Inflammatory macrophage (primary cell): ENCODE results near the gene GCLC.
A peak's percentile ranks its signal among the peaks of the same experiment; 100 is the strongest.
"Not testable (repeated sequence)": the region's sequence is repeated elsewhere in the genome, so short reads cannot be mapped to it uniquely, and the experiment has no call there.

ENCODE experiments used
- DNase-seq, 2 donors: peaks; one replicate each; pipeline ENCODE4 v3.0.0-alpha.2; 2020 to 2022
- total RNA-seq, 18 experiments: gene quantifications; one replicate each; lab custom pipeline; 2026; ENCODE audit warnings: mixed read lengths in 6 of 18, inconsistent platforms in 2 of 18; lab: John Stamatoyannopoulos, UW

GCLC gene
- total RNA-seq: 102 to 406 (median 251) reads per million in 18 experiments

DNA sequence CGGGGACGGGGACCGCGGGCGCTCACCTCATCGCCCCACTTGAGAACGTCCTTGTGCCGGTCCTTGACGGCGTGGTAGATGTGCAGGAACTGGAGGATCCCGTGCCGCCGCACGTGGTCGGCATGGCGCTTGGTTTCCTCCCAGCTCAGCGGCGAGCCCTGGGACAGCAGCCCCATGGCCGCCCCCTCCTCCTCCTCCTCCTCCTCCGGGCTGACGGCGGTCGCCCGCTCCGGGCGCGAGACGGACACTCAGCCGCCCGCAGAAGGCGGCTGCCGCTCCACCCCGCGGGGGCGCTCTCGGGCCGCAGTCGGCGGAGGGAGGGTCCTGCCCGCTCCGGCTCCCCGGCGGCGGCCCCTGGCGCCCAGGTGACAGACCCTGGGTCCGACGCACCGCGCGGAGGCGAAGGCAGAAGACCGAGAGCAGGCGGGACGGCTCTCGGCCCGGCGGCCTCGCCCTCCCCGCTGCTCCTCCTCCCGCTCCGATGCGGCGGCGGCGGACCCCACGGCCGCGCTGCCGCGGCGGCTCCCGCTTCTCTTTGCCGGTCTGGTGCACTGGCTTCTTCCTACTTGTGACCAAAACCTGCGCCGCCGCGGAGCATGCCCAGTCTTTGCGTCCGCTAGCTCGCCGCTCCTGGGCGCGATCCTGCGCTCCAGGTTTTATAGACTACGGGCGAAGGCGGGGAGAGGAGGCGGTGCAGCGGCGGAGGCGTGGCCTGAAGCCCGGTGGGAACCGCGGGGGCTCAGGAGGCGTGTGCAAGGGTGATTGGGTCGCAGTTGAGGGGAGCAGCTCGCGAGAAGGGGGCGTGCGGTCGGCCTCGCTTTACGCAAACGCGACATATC is at the start of gene GCLC:
TSS of gene GCLC (minus strand) at position 632 of the 839 bp plus-strand sequence. CDS start at position 176, 456 bp downstream.
- DNase-seq: peak; percentile 95 to 97

DNA sequence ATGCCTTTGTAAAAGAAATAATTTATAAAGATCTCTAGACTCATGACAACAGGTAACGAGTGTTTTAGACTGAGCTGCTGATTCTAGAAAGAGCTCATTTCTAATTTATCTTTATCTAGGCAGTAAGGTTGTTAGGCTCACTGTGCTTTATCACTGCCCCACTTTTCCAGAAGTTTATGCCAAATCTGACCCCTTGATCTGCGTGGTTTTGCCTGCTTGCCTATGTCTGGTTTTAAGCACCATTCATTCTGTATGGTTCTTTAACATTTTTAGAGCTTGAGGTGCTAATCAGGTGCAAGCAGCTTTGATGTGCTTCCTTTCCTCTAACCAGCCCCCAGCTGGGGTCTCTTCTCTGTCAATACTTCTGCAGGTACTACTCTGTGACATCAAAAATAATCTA is 49.7 kb upstream of the GCLC start:
- no peak for DNase-seq

DNA sequence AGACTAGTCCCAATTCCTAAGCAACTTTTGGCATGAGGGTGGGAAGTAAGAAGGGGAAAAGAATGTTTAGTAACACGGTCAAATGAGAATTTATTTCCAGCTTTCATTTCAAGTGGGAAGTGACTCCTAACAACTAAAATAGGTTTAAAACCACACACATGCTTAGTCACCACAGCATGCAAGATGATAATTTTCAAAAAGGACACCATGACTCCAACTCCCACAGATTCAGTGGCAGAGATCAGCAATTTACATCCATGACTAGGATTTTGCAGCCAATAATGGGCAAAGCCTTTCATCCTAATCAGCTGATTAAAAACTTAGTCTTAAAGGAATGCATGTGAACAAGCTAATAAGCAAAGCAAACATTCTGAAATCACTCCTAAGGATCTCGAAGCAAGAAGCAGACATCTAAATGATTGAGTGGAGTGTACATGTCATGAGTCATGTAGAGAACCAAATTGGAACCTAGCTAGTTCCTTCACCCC is 48.1 kb upstream of the GCLC start:
- peak; percentile 87 to 92 for DNase-seq

DNA sequence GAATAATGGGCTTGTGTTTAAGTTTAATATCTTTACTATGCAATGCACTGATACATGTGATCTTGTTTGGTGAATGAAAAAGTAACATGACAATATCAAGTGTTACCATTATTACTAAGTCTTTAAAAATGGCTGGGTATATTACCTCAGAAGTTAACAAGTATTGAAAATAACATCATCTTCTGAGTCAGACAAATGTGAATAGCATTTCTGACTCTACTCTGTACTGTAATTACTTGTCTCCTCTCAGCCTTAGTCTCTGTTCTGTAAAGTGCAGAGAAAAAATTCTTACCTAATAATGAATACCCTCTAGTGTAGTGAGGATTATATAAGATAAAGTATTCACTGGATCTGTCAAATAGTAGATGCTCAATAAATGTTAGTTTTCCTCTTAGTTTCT is 47.0 kb upstream of the GCLC start:
- DNase-seq: peak in 1 of 2 donors; percentile 35

DNA sequence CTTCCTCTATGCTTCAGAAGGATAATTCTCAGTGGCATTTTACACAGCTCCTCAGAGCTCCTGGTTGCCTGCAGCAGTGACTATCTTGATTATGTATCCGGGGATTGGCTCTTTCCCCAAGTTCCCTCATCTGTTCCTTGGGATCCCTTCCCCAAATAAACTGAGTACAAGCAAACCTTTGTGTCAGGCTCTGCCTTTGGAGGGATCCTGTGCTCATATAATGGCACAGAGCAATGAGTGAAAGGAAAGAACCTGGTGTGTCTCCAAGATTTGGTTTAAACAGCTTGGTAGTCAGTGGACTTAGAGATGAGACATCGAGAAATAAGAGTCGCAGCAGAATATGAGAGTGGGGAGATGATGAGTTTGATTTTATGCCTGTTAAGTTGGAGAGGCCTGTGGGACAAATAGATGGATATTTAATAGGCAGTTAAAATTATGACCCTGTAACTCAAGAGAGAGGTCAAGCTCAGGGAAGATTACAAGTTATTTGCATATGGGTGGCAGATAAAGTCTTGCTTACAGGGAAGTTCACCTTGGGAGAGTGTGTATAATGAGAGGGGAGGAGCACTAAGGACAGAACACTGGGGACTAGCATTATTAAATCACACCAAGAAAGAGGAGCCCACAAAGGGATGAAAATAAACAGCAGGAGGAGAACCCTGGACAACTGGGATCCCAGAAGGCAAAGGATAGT is 44.1 kb upstream of the GCLC start:
- DNase-seq: no peak

DNA sequence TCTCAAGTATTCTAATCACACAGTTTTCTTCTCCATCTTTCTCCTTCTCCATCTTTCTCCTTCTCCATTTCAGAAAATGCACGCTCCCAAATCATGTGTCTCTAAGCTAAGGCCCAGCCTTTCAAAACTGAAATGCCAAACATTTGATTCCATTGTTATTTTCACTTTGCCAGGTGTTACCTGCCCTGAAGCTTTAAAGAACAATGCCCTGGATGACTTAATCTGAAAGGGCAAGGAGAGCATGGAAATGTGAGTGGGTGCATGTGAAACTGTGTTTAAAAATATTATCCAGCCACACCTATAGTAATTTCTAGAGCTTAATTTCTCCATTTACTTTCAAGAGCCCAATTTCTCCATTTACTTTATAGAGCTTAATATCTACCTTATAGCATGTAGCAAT is 42.4 kb upstream of the GCLC start:
- DNase-seq: no peak

DNA sequence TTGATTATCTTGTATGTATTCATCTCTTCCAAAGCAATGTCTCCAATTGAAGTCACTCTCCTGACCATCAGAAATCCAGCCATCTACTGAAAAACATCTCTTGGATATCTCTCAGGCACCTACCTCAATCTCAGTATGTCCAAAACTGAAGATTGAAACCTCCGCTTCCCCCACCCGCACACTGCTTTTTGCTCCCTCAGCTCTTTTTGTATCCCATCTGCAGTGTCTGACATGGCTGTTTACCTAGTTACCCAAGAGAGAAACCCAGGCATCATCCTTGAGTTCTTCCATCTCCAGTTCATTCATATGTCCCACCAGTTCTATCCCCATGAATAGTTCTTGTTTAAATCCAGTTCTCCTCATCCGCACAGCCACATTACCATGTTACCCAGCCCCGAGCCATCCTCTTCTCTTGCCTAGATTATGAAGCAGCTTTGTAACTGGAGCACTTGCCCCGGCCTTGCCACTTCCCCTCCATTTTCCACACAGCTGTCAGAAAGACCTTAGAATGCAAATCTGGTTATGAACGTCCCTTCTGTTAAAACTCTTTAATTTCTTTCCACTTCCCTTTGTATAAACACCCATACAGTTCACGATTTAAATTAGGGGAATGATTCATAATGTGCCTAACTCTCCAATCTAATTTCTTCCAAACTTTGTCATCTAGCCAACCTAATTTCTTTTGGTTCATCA is 40.5 kb upstream of the GCLC start:
- DNase-seq: peak; percentile 26 to 45

DNA sequence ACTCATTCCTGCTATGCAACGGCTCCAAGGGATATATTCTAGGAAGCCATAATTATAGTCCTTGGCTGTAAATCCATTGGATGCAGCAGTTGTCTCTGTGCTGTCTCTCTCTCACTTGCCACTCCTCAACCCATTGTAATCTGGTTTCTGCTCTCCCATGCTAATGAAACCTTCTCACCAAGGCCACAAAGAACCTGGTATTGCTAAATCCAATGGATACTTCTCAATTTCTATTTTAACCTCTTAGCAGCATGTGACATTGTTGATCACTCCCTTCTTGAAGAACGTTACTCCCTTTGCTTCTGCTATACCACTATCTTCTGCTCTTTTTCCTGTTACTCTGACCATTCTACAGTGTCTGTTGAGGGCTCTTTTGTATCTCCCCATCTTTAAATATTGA is 39.8 kb upstream of the GCLC start:
- peak; percentile 52 to 85 for DNase-seq

DNA sequence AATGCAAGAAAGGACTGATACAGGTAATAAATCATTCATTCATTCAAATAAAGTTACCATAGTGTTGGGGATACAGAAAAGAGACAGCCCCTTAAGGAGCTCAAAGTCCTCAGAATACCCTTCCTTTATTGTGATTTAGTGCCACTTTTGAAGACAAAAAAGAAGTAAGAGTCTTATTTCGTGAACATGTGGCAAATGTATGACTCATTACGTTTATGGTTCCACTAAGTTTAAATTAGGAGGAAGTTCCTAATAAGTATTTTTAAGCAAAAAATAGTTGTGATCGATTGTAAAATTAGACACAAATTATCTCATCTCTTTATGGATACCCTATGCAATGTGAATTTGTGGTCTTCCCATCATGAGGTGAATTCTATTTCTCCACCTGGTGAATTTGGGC is 38.5 kb upstream of the GCLC start:
- peak; percentile 15 to 44 for DNase-seq

DNA sequence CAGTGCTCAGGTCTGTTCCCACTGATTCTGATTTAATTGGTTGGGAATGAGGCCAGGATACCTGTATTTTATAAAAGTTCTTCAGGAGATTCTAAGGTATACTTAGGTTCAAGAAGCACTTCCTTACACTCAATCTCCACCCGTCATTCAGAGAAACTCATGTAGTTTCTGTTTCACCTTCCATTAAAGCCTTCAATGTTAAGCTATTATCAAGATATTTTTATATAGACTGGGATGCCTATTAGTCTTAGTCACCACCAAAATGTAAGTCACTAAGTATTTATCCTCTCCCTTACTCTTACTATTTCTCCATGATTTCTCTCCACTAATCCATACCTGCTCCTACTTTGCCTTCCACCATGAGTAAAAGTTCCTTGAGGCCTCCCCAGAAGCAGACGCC is 38.1 kb upstream of the GCLC start:
- no peak for DNase-seq

DNA sequence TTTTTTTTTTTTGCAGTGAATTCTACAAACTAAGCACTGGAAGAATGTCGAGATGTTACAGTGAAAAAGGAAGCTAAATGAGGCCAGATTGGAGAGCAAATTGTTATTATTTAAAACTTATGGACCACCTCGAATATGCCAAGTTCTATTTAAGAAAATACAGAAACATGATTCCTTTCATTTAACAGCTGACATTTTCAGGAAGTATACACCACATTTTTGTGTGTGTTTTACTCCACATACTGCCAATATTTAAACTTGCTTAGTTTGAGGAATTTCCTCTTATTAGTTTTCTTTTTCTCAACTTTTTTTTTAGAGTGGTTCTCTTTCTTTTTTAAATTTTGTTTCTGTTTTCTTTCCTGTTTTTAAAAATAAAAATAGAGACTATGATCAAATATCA is 37.0 kb upstream of the GCLC start:
- peak in 1 of 2 donors; percentile 47 for DNase-seq

DNA sequence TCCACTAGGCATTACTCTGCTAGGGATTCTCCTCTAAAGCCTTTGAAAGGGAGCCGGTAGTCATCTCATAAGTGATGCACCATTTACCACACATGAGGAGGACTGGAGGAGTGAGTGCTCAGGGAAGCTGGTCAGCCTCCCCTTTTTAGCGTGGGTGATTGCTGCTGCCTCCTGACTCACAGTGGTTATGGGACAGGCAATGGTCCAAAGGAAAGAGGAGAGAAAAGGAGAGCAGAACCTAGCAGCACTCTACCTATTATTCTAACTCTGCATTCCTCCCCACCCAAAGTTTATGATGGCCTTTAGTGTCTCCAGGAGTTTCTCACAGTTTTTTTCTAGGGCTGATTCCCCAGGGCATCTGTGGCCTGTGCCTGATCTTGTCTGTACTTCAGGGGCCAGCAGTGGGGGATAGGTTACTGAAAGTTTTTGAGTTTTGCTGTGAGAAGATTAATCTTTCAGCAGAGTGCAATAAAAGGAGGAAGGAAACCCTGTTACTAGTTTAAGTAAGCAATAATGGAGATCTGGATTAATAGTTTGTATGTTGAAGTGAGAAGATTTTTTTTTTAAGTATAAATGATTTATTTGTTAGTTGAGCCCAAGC is 36.4 kb upstream of the GCLC start:
- peak; percentile 53 to 80 for DNase-seq

DNA sequence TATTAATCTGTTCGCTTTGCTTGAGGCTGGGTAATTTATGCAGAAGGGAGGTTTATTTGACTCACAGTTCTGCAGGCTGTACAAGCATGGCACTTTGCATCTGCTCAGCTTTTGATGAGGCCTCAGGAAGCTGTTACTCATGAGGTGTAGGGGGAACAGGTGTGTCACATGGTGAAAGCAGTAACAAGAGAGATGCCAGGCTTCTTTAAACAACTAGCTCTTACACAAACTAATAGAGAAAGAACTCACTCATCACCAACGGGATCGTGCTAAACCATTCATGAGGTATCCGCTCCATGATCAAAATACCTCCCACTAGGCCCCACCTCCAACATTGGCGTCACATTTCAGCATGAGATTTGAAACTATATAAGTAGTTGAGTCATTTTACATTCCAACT is 34.4 kb upstream of the GCLC start:
- no peak for DNase-seq

DNA sequence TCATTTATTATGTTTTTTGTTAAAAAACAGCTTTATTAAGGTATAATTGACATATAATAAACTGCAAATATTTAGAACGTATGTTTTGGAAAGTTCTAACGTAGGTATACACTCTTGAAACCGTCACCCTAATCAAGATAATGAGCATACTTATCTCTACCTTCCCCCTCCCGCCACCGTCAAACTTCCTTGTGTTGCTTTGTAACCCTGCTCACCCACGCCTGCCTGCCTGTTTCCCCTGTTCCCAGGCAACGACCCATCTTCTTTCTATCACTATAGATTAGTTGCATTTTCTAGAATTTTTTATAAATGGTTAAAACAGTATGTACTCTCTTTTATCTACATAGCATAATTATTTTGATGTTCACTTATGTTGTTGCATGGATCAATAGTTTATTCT is 33.5 kb upstream of the GCLC start:
- peak in 1 of 2 donors; percentile 27 for DNase-seq

DNA sequence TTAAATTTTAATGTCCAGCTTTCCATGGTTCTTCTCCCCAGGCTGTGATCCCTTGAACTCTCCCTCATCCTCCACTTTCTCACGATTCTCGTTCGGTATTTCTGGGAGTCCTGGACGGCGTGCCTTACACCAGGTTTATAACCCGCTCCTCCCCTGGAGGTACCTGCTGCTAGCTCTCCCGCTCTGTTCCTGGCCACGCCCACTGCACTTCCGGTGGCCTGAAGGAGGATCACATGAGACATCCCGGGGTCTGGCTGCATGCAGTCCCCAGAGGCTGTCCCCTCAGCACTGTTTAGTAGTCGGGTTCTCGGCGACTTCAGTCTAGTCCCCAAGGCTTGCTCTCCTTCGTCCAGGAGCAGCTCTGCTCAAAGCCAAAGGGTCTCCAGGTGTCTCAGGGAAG is 28.4 kb upstream of the GCLC start:
- DNase-seq: no peak

DNA sequence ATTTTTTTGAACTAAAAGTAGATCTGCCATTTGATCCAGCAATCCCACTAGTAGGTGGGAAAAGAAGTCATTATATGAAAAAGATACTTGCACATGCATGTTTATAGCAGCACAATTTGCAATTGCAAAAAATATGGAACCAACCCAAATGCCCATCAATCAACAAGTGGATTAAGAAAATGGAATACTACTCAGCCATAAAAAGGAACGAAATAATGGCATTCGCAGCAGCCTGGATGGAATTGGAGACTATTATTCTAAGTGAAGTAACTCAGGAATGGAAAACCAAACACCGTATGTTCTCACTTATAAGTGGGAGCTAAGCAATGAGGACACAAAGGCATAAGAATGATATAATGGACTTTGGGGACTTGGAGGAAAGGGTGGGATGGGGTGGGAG is 27.5 kb upstream of the GCLC start:
- not testable (repeated sequence) for DNase-seq

DNA sequence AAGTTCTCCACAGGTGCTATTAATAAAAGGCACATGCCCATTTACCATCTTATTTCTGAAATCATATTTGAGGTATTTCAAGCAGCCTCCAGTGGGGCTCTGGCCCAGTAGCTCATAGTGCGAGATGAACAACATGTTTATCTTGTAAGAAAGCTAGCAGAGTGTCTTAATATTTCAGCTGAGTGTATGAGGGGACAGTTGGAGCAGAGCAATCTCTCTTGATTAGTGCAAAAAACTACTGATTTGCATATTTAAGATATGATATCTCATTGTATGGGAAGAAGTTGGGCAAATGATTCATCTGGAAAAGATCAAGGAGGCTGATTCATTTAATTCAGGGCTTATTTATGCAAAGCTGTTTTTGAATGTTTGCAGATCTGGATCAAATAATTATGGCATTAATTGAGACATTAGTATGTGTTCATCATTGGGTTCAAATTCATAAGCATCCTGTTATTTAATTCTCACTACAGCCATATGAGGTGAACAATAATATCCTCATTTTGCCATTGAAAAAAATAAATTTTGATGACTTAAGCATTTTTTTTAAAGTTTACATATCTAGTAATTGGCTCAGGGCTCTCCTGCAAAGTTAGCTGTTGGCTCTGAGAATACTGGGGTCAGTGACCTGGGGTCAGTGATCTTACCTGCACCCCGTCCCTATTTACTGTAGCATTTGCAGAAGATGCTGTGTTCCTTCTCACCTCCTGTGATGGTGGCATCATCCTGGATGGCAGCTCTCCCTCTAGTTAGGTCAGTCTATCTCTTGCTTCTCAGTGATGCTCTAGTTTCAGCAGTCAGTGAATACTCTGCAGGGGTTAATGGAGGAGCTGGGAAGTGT is 24.1 kb upstream of the GCLC start:
- DNase-seq: no peak

DNA sequence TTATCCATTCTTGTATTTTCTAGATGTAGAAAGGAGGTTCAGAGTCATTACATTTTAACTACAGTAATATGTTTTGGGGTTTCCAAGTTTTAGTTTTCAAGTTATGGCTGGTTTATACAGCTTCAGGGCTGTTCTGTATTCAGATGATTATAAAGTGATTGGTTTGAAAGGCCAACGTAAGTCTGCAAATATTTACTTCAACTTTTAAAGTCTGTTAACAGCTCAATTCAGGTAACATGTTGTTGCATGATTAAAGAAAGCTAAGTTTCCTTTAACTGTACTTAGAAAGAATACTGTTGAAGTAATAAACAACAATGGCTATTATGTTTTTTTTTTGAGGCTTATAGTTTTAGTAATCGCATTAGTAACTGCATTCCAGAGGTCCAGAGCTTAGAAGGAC is 22.8 kb upstream of the GCLC start:
- DNase-seq: no peak

DNA sequence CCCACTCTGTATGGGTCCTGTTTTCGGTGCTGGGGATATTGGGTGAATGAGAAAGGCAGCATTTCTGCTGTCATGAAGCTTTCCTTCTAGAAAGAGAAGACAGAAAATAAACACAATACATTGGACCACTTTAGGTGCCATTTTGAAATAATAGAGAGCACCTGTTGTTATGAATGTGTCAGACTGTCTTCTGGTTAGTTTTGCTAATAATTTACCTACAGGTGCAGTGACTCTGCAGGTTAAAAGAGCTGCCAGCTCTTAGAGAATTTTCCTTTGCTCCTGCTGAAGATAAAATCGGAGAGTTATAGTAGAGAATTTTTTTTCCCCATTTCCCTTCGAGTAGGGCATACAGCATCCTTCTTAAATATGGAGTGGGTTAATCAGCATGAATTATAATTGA is 21.9 kb upstream of the GCLC start:
- DNase-seq: no peak

DNA sequence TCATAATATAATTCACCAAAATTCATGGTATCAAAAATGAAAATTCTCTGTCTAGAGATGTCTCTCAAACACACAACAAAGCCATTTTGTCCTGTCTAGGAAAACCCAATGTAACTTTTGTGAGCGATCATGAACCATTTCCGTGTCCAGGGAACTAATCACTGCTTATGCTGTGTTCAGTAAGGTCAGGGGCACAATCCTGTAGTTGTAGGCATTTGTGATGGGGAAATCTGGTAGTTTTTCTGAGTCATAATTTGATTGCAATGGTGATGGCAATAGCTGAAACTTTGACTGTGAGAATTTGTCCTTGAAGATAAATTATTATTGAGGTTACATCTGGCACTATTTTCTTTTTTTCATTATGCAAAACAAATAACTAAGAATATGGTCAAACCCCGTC is 21.0 kb upstream of the GCLC start:
- peak; percentile 23 to 36 for DNase-seq

DNA sequence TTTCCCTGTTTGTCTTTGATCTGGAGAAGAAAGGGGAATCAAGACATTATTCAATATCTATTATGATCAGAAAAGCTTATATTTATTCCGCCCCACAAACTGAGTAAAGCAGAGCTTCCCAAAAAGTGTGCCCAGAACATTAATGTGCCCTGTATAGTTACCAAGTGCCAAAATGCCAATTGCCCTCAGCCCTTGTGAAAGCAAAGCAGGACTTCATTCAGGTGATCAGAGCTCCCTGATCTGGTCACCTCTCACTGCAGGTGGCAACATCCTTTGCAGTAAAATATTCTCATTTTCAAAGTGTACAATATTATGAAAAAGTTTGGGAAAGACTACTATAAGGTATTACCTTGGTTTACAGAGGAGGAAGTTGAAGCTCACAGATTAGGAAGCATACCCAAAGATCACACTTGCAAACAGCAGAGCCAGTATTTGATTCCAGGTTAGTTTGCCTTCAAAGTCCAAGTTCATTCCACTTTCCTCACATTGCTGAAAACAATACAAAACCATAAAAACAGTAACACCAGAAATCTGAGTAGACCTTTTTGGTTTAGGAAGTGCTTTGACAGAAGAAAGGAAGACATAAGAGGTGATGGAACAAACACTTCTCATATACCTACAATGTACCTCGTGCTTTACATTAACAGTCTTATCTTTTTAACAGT is 19.6 kb upstream of the GCLC start:
- no peak for DNase-seq
